ENCODE data around the gene MAPK1IP1L.
"Not testable (repeated sequence)": the region's sequence is repeated elsewhere in the genome, so short reads cannot be mapped to it uniquely, and the experiment has no call there.

The MAPK1IP1L gene

GRCh38 chr14:55059333-55059732 lies 7.9 kb downstream of the MAPK1IP1L start:
- Histone ChIP-seq H3K27me3 (ENCODE audit: control insufficient read depth, insufficient read depth, low read length) (no peaks in the 10 kb centered on the region), H3K4me1 (ENCODE audit: control insufficient read depth, low read depth, low read length) (no peaks in the 10 kb centered on the region), H3K4me3 (ENCODE audit: low read length) (no peak overlapping the region), H3K27ac (ENCODE audit: low read length) (no peak overlapping the region), H3K9me3 (ENCODE audit: control insufficient read depth, low read depth, low read length) (no peaks in the 10 kb centered on the region), H3K36me3 (ENCODE audit: control insufficient read depth, low read depth, low read length) (peaks cover 40% of the 10 kb centered on the region), H3K9ac (ENCODE audit: low read length) (no peak overlapping the region)

DNA sequence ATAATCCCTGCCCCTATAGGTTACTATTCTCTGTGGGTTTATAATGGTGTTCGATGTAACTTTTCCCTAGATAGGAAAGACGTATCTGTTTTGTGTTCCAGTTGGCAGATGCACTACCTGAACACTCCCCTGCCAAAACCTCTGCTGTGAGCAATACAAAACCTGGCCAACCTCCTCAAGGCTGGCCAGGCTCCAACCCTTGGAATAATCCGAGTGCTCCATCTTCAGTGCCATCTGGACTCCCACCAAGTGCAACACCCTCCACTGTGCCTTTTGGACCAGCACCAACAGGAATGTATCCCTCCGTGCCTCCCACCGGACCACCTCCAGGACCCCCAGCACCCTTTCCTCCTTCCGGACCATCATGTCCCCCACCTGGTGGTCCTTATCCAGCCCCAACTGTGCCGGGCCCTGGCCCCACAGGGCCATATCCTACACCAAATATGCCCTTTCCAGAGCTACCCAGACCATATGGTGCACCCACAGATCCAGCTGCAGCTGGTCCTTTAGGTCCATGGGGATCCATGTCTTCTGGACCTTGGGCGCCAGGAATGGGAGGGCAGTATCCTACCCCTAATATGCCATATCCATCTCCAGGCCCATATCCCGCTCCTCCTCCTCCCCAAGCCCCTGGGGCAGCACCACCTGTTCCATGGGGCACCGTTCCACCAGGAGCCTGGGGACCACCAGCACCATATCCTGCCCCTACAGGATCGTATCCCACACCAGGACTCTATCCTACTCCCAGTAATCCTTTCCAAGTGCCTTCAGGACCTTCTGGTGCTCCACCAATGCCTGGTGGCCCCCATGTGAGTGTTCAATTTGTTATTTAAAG lies 11.3 kb downstream of the MAPK1IP1L start:
- no peaks in the 10 kb centered on the region for H3K4me1 ChIP-seq (ENCODE audit: control insufficient read depth, low read depth, low read length)
- H3K4me3 ChIP-seq (ENCODE audit: low read length): no peak overlapping the region
- H3K27ac ChIP-seq (ENCODE audit: low read length): no peak overlapping the region
- H3K27me3 ChIP-seq (ENCODE audit: control insufficient read depth, insufficient read depth, low read length): no peaks in the 10 kb centered on the region
- no peak overlapping the region for H3K9ac ChIP-seq (ENCODE audit: low read length)
- H3K9me3 ChIP-seq (ENCODE audit: control insufficient read depth, low read depth, low read length): no peaks in the 10 kb centered on the region
- H3K36me3 ChIP-seq (ENCODE audit: control insufficient read depth, low read depth, low read length): peaks cover 56% of the 10 kb centered on the region

DNA sequence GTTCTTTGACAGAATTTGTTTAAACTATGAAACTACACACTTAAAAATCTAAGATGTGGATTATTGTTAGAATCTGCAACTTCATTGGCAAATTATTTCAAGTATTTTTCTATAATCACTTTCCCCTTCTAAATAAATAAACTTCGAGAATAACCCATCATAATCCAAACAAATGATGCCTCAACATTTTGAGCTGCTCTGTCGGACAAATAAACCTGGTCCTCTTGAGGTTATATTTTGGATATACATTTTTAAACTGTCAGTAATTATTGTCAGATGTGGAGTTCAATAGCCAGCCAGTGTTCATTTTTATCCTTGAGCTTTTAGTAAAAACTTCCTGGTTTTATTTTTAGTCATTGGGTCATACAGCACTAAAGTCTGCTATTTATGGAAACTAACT lies 13.4 kb downstream of the MAPK1IP1L start:
- H3K9ac ChIP-seq (ENCODE audit: low read length); H3K27ac ChIP-seq (ENCODE audit: low read length): not testable (repeated sequence)
- peaks cover 45% of the 10 kb centered on the region for H3K36me3 ChIP-seq (ENCODE audit: control insufficient read depth, low read depth, low read length)

GRCh38 chr14:55065411-55065810 lies 14.0 kb downstream of the MAPK1IP1L start:
- Histone ChIP-seq H3K27me3 (ENCODE audit: control insufficient read depth, insufficient read depth, low read length) (no peaks in the 10 kb centered on the region), H3K9me3 (ENCODE audit: control insufficient read depth, low read depth, low read length) (no peaks in the 10 kb centered on the region), H3K27ac (ENCODE audit: low read length) (no peak overlapping the region), H3K9ac (ENCODE audit: low read length) (no peak overlapping the region), H3K4me3 (ENCODE audit: low read length) (no peak overlapping the region), H3K36me3 (ENCODE audit: control insufficient read depth, low read depth, low read length) (peaks cover 45% of the 10 kb centered on the region), H3K4me1 (ENCODE audit: control insufficient read depth, low read depth, low read length) (no peaks in the 10 kb centered on the region)

More for the DNA sequence above, 13.4 kb downstream of the MAPK1IP1L start:
- not testable (repeated sequence) for H3K4me3 ChIP-seq (ENCODE audit: low read length); H3K27me3 ChIP-seq (ENCODE audit: control insufficient read depth, insufficient read depth, low read length); H3K9me3 ChIP-seq (ENCODE audit: control insufficient read depth, low read depth, low read length); H3K4me1 ChIP-seq (ENCODE audit: control insufficient read depth, low read depth, low read length)

DNA sequence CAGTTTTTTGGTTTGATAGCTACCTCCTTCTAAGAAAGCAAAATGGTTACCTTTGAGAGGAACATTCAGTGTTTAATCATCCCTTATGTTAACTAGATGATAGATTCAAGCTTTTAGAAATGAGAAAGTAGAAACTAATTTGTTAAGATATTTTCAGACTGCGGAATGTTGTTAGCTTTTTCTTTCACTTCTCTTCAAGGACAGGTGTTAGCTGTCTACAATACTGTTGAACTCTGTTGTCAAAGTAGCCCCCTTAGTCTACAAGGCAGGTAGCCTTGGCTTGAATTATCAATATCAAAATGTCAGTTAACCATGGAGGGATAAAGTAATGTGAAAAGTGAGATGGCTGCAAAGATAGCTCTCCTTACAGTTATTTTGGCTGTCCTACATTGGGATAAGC lies 14.8 kb downstream of the MAPK1IP1L start:
- Histone ChIP-seq H3K27me3 (ENCODE audit: control insufficient read depth, insufficient read depth, low read length) (no peaks in the 10 kb centered on the region), H3K9me3 (ENCODE audit: control insufficient read depth, low read depth, low read length) (no peaks in the 10 kb centered on the region), H3K36me3 (ENCODE audit: control insufficient read depth, low read depth, low read length) (peaks cover 45% of the 10 kb centered on the region), H3K9ac (ENCODE audit: low read length) (no peak overlapping the region), H3K4me1 (ENCODE audit: control insufficient read depth, low read depth, low read length) (no peaks in the 10 kb centered on the region), H3K27ac (ENCODE audit: low read length) (no peak overlapping the region), H3K4me3 (ENCODE audit: low read length) (no peak overlapping the region)

- Histone ChIP-seq H3K9ac (ENCODE audit: low read length) (no peak overlapping the region), H3K4me1 (ENCODE audit: control insufficient read depth, low read depth, low read length) (peaks cover 6% of the 10 kb centered on the region), H3K4me3 (ENCODE audit: low read length) (no peak overlapping the region), H3K27me3 (ENCODE audit: control insufficient read depth, insufficient read depth, low read length) (no peaks in the 10 kb centered on the region), H3K36me3 (ENCODE audit: control insufficient read depth, low read depth, low read length) (peaks cover 5% of the 10 kb centered on the region), H3K9me3 (ENCODE audit: control insufficient read depth, low read depth, low read length) (no peaks in the 10 kb centered on the region), H3K27ac (ENCODE audit: low read length) (no peak overlapping the region)
Observed at GRCh38 chr14:55070981-55071411, 19.5 kb downstream of the MAPK1IP1L start.

GRCh38 chr14:55071870-55072640 lies 20.6 kb downstream of the MAPK1IP1L start:
- Histone ChIP-seq H3K9me3 (ENCODE audit: control insufficient read depth, low read depth, low read length) (no peaks in the 10 kb centered on the region), H3K36me3 (ENCODE audit: control insufficient read depth, low read depth, low read length) (no peaks in the 10 kb centered on the region), H3K9ac (ENCODE audit: low read length) (no peak overlapping the region), H3K4me3 (ENCODE audit: low read length) (no peak overlapping the region), H3K27ac (ENCODE audit: low read length) (no peak overlapping the region), H3K4me1 (ENCODE audit: control insufficient read depth, low read depth, low read length) (peaks cover 6% of the 10 kb centered on the region), H3K27me3 (ENCODE audit: control insufficient read depth, insufficient read depth, low read length) (no peaks in the 10 kb centered on the region)

- Histone ChIP-seq H3K4me3 (ENCODE audit: low read length) (no peak overlapping the region), H3K4me1 (ENCODE audit: control insufficient read depth, low read depth, low read length) (peaks cover 6% of the 10 kb centered on the region), H3K27me3 (ENCODE audit: control insufficient read depth, insufficient read depth, low read length) (no peaks in the 10 kb centered on the region), H3K9me3 (ENCODE audit: control insufficient read depth, low read depth, low read length) (no peaks in the 10 kb centered on the region), H3K9ac (ENCODE audit: low read length) (no peak overlapping the region), H3K36me3 (ENCODE audit: control insufficient read depth, low read depth, low read length) (no peaks in the 10 kb centered on the region), H3K27ac (ENCODE audit: low read length) (no peak overlapping the region)
Observed at GRCh38 chr14:55073856-55074255, 22.4 kb downstream of the MAPK1IP1L start.

- Histone ChIP-seq H3K27me3 (ENCODE audit: control insufficient read depth, insufficient read depth, low read length) (no peaks in the 10 kb centered on the region), H3K36me3 (ENCODE audit: control insufficient read depth, low read depth, low read length) (no peaks in the 10 kb centered on the region), H3K4me1 (ENCODE audit: control insufficient read depth, low read depth, low read length) (peaks cover 6% of the 10 kb centered on the region), H3K27ac (ENCODE audit: low read length) (no peak overlapping the region), H3K9ac (ENCODE audit: low read length) (no peak overlapping the region), H3K4me3 (ENCODE audit: low read length) (no peak overlapping the region), H3K9me3 (ENCODE audit: control insufficient read depth, low read depth, low read length) (no peaks in the 10 kb centered on the region)
Observed at GRCh38 chr14:55074662-55075061, 23.2 kb downstream of the MAPK1IP1L start.

DNA sequence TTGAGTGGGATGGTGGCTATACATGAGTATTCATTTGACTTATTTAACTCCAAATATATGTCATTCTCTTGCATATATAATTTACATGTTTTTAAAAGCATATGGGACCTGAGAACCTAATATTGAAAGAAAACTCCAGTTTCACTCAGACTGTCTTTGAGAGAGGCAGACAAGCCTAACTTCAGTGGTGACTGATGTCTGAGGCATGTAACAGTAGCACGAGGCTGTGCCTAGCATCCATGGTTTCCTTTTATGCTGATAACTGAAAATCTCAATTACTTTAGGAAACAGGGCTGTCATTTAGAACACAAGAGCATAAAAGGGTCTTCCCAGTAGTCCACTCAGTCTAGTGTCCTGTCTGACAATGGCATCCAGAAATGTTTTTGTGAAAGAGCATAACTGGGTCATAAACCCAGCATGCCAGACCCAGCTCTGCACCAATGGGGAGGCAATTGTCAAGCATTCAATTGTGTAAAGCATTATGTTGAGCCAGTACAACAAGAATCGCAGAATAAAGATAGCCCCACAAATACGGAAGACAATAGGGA lies 24.3 kb downstream of the MAPK1IP1L start:
- Histone ChIP-seq H3K36me3 (ENCODE audit: control insufficient read depth, low read depth, low read length) (no peaks in the 10 kb centered on the region), H3K27ac (ENCODE audit: low read length) (no peak overlapping the region), H3K9me3 (ENCODE audit: control insufficient read depth, low read depth, low read length) (no peaks in the 10 kb centered on the region), H3K4me3 (ENCODE audit: low read length) (no peak overlapping the region), H3K9ac (ENCODE audit: low read length) (no peak overlapping the region), H3K4me1 (ENCODE audit: control insufficient read depth, low read depth, low read length) (peaks cover 6% of the 10 kb centered on the region), H3K27me3 (ENCODE audit: control insufficient read depth, insufficient read depth, low read length) (no peaks in the 10 kb centered on the region)

DNA sequence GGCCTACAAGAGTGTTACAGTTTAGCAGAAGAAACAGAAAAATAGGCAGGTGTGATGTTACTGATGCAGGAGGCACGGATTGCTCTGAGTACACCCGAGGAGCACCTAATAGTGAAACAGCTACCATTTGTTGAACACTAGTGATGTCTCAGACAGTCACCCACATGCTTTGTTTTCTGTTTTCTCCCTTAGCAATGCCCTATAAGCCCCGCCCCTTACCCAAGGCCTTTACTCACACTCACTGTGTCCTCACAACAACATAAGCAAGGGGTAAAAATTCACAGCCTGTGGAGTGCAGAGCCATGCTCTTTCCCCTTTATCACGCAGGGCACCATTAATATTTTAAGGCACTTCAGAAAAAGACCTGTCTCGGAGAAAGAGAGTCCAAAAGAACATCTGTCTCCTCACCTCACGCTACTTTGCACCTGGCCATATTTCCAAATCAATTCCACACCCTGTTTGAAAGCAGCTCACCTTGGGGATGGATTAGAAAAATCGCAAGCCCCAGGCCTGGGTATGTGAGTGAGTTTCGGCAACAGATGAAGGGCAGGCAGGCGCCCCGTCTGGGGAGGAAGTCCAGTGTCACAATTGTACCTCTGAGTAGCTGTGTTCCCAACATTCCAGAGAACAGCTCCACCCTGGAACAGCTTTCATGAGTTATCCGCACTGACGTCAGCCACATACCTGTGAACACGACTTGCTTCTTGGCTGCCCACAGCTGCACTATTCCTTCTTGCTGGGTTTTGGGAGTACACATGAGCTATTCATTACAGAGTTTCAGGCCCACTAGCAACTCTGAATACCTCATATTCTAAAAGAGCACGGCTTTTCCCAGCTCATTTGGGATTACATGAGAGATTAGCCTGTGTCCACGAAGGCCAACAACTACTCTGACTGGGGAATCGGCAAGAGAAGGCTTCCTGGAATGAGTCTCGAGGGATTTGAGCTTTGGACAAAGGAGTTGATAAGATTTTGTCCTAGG lies 26.0 kb downstream of the MAPK1IP1L start:
- no peak overlapping the region for H3K4me3 ChIP-seq (ENCODE audit: low read length)
- H3K9me3 ChIP-seq (ENCODE audit: control insufficient read depth, low read depth, low read length): no peaks in the 10 kb centered on the region
- H3K27me3 ChIP-seq (ENCODE audit: control insufficient read depth, insufficient read depth, low read length): no peaks in the 10 kb centered on the region
- H3K4me1 ChIP-seq (ENCODE audit: control insufficient read depth, low read depth, low read length): peaks cover 6% of the 10 kb centered on the region
- no peak overlapping the region for H3K27ac ChIP-seq (ENCODE audit: low read length)
- H3K36me3 ChIP-seq (ENCODE audit: control insufficient read depth, low read depth, low read length): no peaks in the 10 kb centered on the region
- no peak overlapping the region for H3K9ac ChIP-seq (ENCODE audit: low read length)

All from iPS-18a (cell line).